HepG2 (cell line): Measurements from ENCODE around the gene RBM25. TPM values are rescaled to one million over a fixed set of nuclear protein-coding genes. Genes with fewer than 3 reads are reported as not detected.

Experiments
- AHDC1 ChIP-seq: sonication (generic); formaldehyde crosslinking; IDR thresholded peaks from 2 replicates; pipeline ENCODE4 v1.5.1; 2020; ENCODE audit warnings: mild to moderate bottlenecking, missing genetic modification reagents, borderline replicate concordance
- CSRNP2 ChIP-seq: sonication (generic); formaldehyde crosslinking; conservative IDR thresholded peaks from 2 replicates; pipeline ENCODE4 v1.8.0; 2022; ENCODE audit warnings: low read depth, missing genetic modification reagents
- ERF ChIP-seq: IDR thresholded peaks from 2 replicates; pipeline ENCODE4 v1.6.1; 2018; ENCODE audit warnings: missing biosample characterization, missing genetic modification reagents
- HMG20A ChIP-seq: IDR thresholded peaks from 2 replicates; pipeline ENCODE4 v1.6.1; 2016; ENCODE audit warnings: borderline replicate concordance
- IRF1 ChIP-seq: sonication (generic); formaldehyde crosslinking; IDR thresholded peaks from 2 replicates; pipeline ENCODE4 v1.4.0; 2020; ENCODE audit warnings: low read depth, mild to moderate bottlenecking, missing genetic modification reagents
- MAF1 ChIP-seq: sonication (generic); formaldehyde crosslinking; IDR thresholded peaks from 2 replicates; pipeline ENCODE4 v1.5.0; 2020; ENCODE audit warnings: missing genetic modification reagents, borderline replicate concordance
- PLRG1 ChIP-seq: fragments of 450-650 bp; conservative IDR thresholded peaks from 2 replicates; pipeline ENCODE4 v1.6.1; 2016
- PRDM15 ChIP-seq: sonication (generic); formaldehyde crosslinking; IDR thresholded peaks from 2 replicates; pipeline ENCODE4 v1.4.0; 2020; ENCODE audit warnings: missing genetic modification reagents
- SRSF9 ChIP-seq: fragments of 200-400 bp; formaldehyde crosslinking; IDR thresholded peaks from 2 replicates; pipeline ENCODE4 v1.6.1; 2018; ENCODE audit warnings: borderline replicate concordance, mild to moderate bottlenecking, low read depth, low read length; ENCODE audit not compliant: insufficient read depth, poor library complexity, severe bottlenecking
- ZNF253 ChIP-seq: sonication (generic); formaldehyde crosslinking; IDR thresholded peaks from 2 replicates; pipeline ENCODE4 v1.8.0; 2022; ENCODE audit warnings: mild to moderate bottlenecking, missing genetic modification reagents, borderline replicate concordance
- ZNF260 ChIP-seq: sonication (generic); formaldehyde crosslinking; IDR thresholded peaks from 2 replicates; pipeline ENCODE4 v1.4.0; 2020; ENCODE audit warnings: missing genetic modification reagents, low read depth, mild to moderate bottlenecking, borderline replicate concordance
- ZNF33B ChIP-seq: sonication (generic); formaldehyde crosslinking; IDR thresholded peaks from 2 replicates; pipeline ENCODE4 v1.5.1; 2020; ENCODE audit warnings: mild to moderate bottlenecking, missing genetic modification reagents
- ZNF501 ChIP-seq: sonication (generic); formaldehyde crosslinking; IDR thresholded peaks from 2 replicates; pipeline ENCODE4 v1.5.1; 2020; ENCODE audit warnings: mild to moderate bottlenecking, moderate library complexity, missing genetic modification reagents
- ZNF639 ChIP-seq: conservative IDR thresholded peaks from 2 replicates; pipeline ENCODE4 v1.6.1; 2018; ENCODE audit warnings: missing genetic modification reagents
- ZNF7 ChIP-seq: IDR thresholded peaks from 2 replicates; pipeline ENCODE4 v1.6.1; 2016; ENCODE audit warnings: missing biosample characterization, missing genetic modification reagents
- polyA plus RNA-seq, 8 experiments: library from polyadenylated mRNA; depleted of rRNA in 3 of 8; stranded (reverse) in 7 of 8; unstranded in 1 of 8; fragments of >200 nt; fragmentation: Illumina TruSeq in 4 of 8; extraction: Trizol in 4 of 8; gene quantifications; 2 replicates each; pipeline versions ENCODE4 v1.2.1 to v1.2.3, GENCODE V29; 2011 to 2016; ENCODE audit warnings: low read depth in 4 of 8, missing spikeins in 1 of 8, mixed read lengths in 1 of 8; ENCODE audit not compliant: insufficient read depth in 1 of 8
- total RNA-seq, 5 experiments: library from RNA; depleted of rRNA; stranded (reverse); fragments of >200 nt; fragmentation: Illumina TruSeq; extraction: Trizol; gene quantifications; 2 replicates each; pipeline ENCODE4 v1.2.3, GENCODE V29; 2016; ENCODE audit warnings: low read depth in 1 of 5

RBM25 gene
- total and polyA plus RNA-seq, 2 of the 13 experiments (the other 11 are each of a cell fraction or from before 2014, with no cell fraction given): 34.1 to 65.9 TPM

GRCh38 chr14:73136387-73137225 is 78.3 kb downstream of the RBM25 start, which contains the start of gene PSEN1 (continued):
- TF ChIP-seq ZNF253 (CRISPR knock-in tag) (no peak), ZNF639 (CRISPR knock-in tag) (no peak), ERF (CRISPR knock-in tag) (peak; percentile 35), CSRNP2 (no peak), ZNF33B (CRISPR knock-in tag) (no peak), IRF1 (no peak), ZNF501 (CRISPR knock-in tag) (peak; percentile 71), MAF1 (CRISPR knock-in tag) (peak; percentile 47; the same call in 1 of the 2 replicates), PLRG1 (no peak), AHDC1 (CRISPR knock-in tag) (no peak), ZNF260 (CRISPR knock-in tag) (no peak), SRSF9 (no peak), HMG20A (no peak), PRDM15 (CRISPR knock-in tag) (no peak), ZNF7 (no peak)
